ENCODE measurements around the gene CDNF. TPM values are rescaled to one million over a fixed set of nuclear protein-coding genes. Genes with fewer than 3 reads are reported as not detected.

The CDNF gene
- polyA plus RNA-seq, 2 of the 4 experiments (the other 2 are of a cell fraction): 1.6 to 2.0 TPM

GRCh38 chr10:14859043-14859442 is 21.2 kb upstream of the CDNF start (continued):
- TF ChIP-seq MAZ (IDR thresholded peaks at IDR 0.05; ENCODE audit: borderline replicate concordance, low read depth, low read length) (no peak), REST (IDR thresholded peaks at IDR 0.05) (no peak), TP53 (CRISPR knock-in tag; IDR thresholded peaks at IDR 0.05) (no peak)

GRCh38 chr10:14858338-14858960 is 20.6 kb upstream of the CDNF start:
- ChIA-PET POLR2A (no interaction called here), CTCF (interaction anchor here (0.8 to 1.6 kb wide), 3 partner anchors 12 to 17 kb away, joined by 3 to 4 read pairs (median 3); no protein-coding TSS in a partner anchor)
- Histone ChIP-seq H3K9me3 (no peaks in the 10 kb centered on the region), H3K4me1 (peaks cover 10% of the 10 kb centered on the region; the same call in 2 of the 3 replicates), H3K4me2 (no peak overlapping the region), H3K4me3 (no peak overlapping the region), H3K27ac (no peak overlapping the region)
- FAIRE-seq: no peak
- no peak for DNase-seq (ENCODE audit: low read depth in 1 of 2, low spot score in 1 of 2)
- 88% methylated on average over 6 of the region's 6 CpGs for WGBS (ENCODE audit: missing lambda C conversion rate)
- TF ChIP-seq POLR2AphosphoS2 (conservative IDR thresholded peaks at IDR 0.05; ENCODE audit: low read length): no peak
- TF ChIP-seq CTCF (IDR thresholded peaks at IDR 0.05): no peak
- no peak for TF ChIP-seq USF2 (IDR thresholded peaks at IDR 0.05)
- TF ChIP-seq FOXS1 (CRISPR knock-in tag; IDR thresholded peaks at IDR 0.05): no peak
- TF ChIP-seq REST (IDR thresholded peaks at IDR 0.05): no peak
- TF ChIP-seq FOSB (CRISPR knock-in tag; IDR thresholded peaks at IDR 0.05): no peak
- no peak for TF ChIP-seq ZSCAN20 (CRISPR knock-in tag; IDR thresholded peaks at IDR 0.05)
- TF ChIP-seq ESRRA (IDR thresholded peaks at IDR 0.05; ENCODE audit: borderline replicate concordance, low read length): no peak
- no peak for TF ChIP-seq POLR2A (IDR thresholded peaks at IDR 0.05; ENCODE audit: low read length)
- no peak for TF ChIP-seq CBX8 (IDR thresholded peaks at IDR 0.05)
- TF ChIP-seq ZC3H11A (IDR thresholded peaks at IDR 0.05): no peak
- TF ChIP-seq CBX2 (IDR thresholded peaks at IDR 0.05; ENCODE audit: borderline replicate concordance, low read depth): no peak
- no peak for TF ChIP-seq JUNB (IDR thresholded peaks at IDR 0.05)
- TF ChIP-seq RAD21 (conservative IDR thresholded peaks at IDR 0.05 in 1 of 2, IDR thresholded peaks at IDR 0.05 in 1 of 2): no peak
- TF ChIP-seq ATOH8 (CRISPR knock-in tag; IDR thresholded peaks at IDR 0.05; ENCODE audit: low read depth): no peak
- no peak for TF ChIP-seq RFX5 (IDR thresholded peaks at IDR 0.05)
- TF ChIP-seq HOXB13 (CRISPR knock-in tag; IDR thresholded peaks at IDR 0.05; ENCODE audit: low read depth): no peak
- no peak for TF ChIP-seq CHD4 (IDR thresholded peaks at IDR 0.05; ENCODE audit: borderline replicate concordance)
- TF ChIP-seq TP53 (CRISPR knock-in tag; IDR thresholded peaks at IDR 0.05): no peak
- no peak for TF ChIP-seq TFCP2L1 (CRISPR knock-in tag; IDR thresholded peaks at IDR 0.05)
- no peak for ATAC-seq
